ENCODE data around the gene RAB31.

DNA sequence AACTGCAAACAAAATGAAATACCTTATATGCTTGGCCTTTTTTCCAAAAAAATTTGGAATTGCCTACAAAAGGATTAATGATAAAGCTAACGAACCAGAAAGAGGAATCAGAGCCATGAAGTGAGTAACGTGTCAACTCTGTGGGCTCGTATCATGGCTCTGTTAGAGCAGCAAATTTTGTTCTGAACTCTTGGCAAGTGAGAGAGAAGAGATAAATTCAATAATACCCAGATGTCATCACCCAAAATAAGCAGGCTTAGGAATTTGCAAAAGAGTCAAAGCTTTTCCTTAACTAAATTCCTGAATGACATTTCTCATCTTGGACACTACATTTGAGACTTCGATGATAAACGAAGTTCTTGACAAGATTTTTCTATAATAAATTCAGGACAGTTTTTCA lies 182.1 kb downstream of the RAB31 start:
- TF ChIP-seq, protein P1, sequence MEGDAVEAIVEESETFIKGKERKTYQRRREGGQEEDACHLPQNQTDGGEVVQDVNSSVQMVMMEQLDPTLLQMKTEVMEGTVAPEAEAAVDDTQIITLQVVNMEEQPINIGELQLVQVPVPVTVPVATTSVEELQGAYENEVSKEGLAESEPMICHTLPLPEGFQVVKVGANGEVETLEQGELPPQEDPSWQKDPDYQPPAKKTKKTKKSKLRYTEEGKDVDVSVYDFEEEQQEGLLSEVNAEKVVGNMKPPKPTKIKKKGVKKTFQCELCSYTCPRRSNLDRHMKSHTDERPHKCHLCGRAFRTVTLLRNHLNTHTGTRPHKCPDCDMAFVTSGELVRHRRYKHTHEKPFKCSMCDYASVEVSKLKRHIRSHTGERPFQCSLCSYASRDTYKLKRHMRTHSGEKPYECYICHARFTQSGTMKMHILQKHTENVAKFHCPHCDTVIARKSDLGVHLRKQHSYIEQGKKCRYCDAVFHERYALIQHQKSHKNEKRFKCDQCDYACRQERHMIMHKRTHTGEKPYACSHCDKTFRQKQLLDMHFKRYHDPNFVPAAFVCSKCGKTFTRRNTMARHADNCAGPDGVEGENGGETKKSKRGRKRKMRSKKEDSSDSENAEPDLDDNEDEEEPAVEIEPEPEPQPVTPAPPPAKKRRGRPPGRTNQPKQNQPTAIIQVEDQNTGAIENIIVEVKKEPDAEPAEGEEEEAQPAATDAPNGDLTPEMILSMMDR (IDR thresholded peaks at IDR 0.05) = no peak
- no peak for TF ChIP-seq POLR2A (IDR thresholded peaks at IDR 0.05)

Data from testis (tissue), 2 donors.